HG03280 (cell line): ENCODE measurements around the gene HNRNPLL.
"Not testable (repeated sequence)": the region's sequence is repeated elsewhere in the genome, so short reads cannot be mapped to it uniquely, and the experiment has no call there.

Experiments
- ATAC-seq: cut with Tn5 transposase; IDR thresholded peaks from one replicate; pipeline ENCODE4 v1.9.1; 2021; ENCODE audit warnings: mild to moderate bottlenecking, moderate library complexity; ENCODE audit not compliant: unreplicated experiment

HNRNPLL gene

GRCh38 chr2:38620282-38620977 is 17.7 kb upstream of the HNRNPLL start:
- ATAC-seq = no peak

- no peak for ATAC-seq
Observed at GRCh38 chr2:38619458-38620164, 16.9 kb upstream of the HNRNPLL start.

GRCh38 chr2:38617301-38617700 is 14.6 kb upstream of the HNRNPLL start:
- no peak for ATAC-seq

- ATAC-seq = no peak
Observed at GRCh38 chr2:38615237-38615636, 12.5 kb upstream of the HNRNPLL start.

- ATAC-seq = no peak
Observed at GRCh38 chr2:38613849-38614213, 11.1 kb upstream of the HNRNPLL start.

GRCh38 chr2:38613126-38613848 is 10.6 kb upstream of the HNRNPLL start:
- no peak for ATAC-seq

- ATAC-seq = peak; percentile 53
Observed at GRCh38 chr2:38610851-38611801, 8.4 kb upstream of the HNRNPLL start.

- ATAC-seq = not testable (repeated sequence)
Observed at GRCh38 chr2:38609246-38609645, 6.5 kb upstream of the HNRNPLL start.

GRCh38 chr2:38608755-38609154 is 6.0 kb upstream of the HNRNPLL start:
- no peak for ATAC-seq

- ATAC-seq = no peak
Observed at GRCh38 chr2:38605298-38605830, 2.6 kb upstream of the HNRNPLL start.

- ATAC-seq = peak; percentile 54
Observed at GRCh38 chr2:38603402-38604290, 918 bp upstream of the HNRNPLL start.

GRCh38 chr2:38602136-38602731 is 494 bp downstream of the HNRNPLL start:
- ATAC-seq = peak; percentile 27

- ATAC-seq = no peak
Observed at GRCh38 chr2:38601463-38602135, 1.1 kb downstream of the HNRNPLL start.

GRCh38 chr2:38600921-38601455 is 1.7 kb downstream of the HNRNPLL start:
- no peak for ATAC-seq

GRCh38 chr2:38600242-38600891 is 2.4 kb downstream of the HNRNPLL start:
- no peak for ATAC-seq

- no peak for ATAC-seq
Observed at GRCh38 chr2:38599706-38600105, 3.0 kb downstream of the HNRNPLL start.

GRCh38 chr2:38598991-38599295 is 3.8 kb downstream of the HNRNPLL start:
- ATAC-seq = no peak
